AG10803 (cell line): ENCODE data around the gene CEP295NL.
A peak's percentile ranks its signal among the peaks of the same experiment; 100 is the strongest.

ENCODE experiments used
- DNase-seq: peaks from one replicate; pipeline ENCODE4 v3.0.0; 2010; ENCODE audit warnings: low read depth
- H3K4me3 ChIP-seq: 2 replicates; pipeline ENCODE4 v1.5.1; 2011; ENCODE audit warnings: mild to moderate bottlenecking, low read length, control low read depth
- CTCF ChIP-seq: conservative IDR thresholded peaks from 2 replicates; pipeline ENCODE4 v1.5.1; 2011; ENCODE audit warnings: mild to moderate bottlenecking, low read length, control low read depth, inconsistent platforms

CEP295NL gene

GRCh38 chr17:78920528-78920927 lies 17.5 kb upstream of the CEP295NL start:
- peak overlapping the region; percentile 10; the same call in 1 of the 2 replicates for H3K4me3 ChIP-seq
- TF ChIP-seq CTCF: no peak
- DNase-seq: no peak

- H3K4me3 ChIP-seq: no peak overlapping the region; the same call in 1 of the 2 replicates
- TF ChIP-seq CTCF: no peak
- no peak for DNase-seq
These were observed 17.0 kb upstream of the CEP295NL start for GRCh38 chr17:78919861-78920450.

GRCh38 chr17:78918979-78919378 lies 16.0 kb upstream of the CEP295NL start:
- TF ChIP-seq CTCF: no peak
- DNase-seq: no peak
- H3K4me3 ChIP-seq: no peak overlapping the region; the same call in 1 of the 2 replicates

- TF ChIP-seq CTCF: no peak
- DNase-seq: no peak
- no peak overlapping the region for H3K4me3 ChIP-seq
These were observed 14.7 kb upstream of the CEP295NL start for GRCh38 chr17:78917451-78918275.

- TF ChIP-seq CTCF: no peak
- DNase-seq: peak; percentile 71
- peak overlapping the region; percentile 30 for H3K4me3 ChIP-seq
These were observed 13.1 kb upstream of the CEP295NL start for GRCh38 chr17:78915872-78916632.

- no peak overlapping the region for H3K4me3 ChIP-seq
- no peak for TF ChIP-seq CTCF
- DNase-seq: no peak
These were observed 10.1 kb upstream of the CEP295NL start for GRCh38 chr17:78913115-78913514.
